ENCODE measurements around the gene PGM2L1.
"Not testable (repeated sequence)": the region's sequence is repeated elsewhere in the genome, so short reads cannot be mapped to it uniquely, and the experiment has no call there.

PGM2L1 gene

DNA sequence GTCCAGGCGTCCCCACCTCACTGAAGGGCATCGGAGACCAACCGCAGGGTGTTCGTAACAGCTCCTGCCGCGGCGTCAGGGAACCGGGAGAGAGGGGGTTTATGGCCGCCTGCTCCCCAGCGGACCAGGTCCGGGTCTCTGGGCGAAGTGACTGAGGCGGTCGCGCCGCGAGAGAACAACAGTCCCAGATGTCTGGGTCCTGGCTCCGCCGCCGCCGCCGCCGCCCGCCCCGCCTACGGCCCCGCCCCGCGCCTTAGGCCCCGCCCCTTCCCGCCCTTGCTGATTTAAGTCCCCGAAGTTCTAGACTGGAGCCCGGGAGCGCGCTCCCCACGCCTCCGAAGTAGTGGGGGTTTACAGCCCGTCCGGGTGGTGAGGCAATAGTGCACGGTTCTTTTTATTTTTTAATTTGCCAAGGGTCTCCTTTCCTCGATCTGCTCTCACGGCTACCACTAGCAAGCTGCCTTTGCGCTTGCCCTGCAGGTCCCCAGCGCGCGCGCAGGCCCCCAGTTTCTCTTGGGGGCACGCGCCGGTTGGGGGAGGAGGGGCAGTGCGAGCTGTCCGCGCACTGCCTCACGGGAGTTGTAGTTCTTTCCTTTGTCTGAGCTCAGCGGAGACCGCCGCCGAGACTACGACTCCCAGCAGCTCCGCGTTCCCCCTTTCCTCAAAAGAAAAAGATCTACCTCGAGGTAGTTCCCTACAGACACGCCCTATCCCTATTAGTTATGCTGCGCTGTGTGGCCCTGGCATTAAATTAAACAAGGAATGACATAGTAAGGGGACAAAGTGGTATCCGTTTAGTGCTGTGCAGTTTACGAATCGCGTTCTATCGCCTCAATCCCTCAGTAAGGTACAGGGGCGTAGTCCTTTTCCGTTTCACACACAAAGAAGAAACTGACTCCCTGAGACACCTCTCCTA lies at the start of gene PGM2L1:
Gene PGM2L1 (minus strand): TSS at position 190 of the 916 bp plus-strand sequence. CDS start 272 bp downstream, outside the sequence.
- DNase-seq = peak; percentile 99

DNA sequence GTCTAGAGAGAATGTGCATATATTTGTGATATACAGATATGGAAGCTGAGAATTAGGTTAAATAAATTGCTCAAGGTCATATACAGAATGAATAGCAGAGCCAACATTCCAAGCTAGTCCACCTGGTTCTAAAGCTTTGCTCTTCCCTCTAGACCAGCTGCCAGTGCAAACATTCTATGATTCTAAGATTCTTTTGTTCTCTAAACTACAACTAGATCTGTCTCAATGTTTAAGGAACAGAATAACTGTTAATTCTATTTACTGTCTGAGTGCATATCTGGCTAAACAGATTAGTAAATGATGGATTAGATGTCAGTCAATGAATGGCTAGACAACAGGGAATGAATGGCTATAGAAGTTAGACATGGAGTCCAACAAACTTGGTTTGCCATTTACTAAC lies 49.5 kb upstream of the PGM2L1 start:
- no peak for DNase-seq

DNA sequence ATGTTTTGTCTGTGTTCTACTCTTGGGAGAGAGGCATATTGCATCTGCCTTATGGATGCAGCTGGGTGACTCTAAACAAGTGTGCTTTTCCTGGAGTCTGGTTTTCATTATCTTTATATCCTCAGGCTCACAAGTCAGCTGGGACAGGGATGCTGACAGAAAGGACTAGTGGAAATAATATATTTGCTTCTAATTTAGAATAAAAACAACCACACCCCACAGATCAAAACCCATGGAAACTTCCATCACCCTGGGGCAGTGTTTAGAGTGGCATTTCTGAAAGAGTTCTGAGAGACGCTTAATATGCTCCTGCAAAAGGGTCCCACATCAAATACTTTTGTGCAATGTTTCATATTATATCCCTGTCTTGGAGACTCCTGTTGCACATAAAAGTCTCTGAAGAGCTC lies 48.3 kb upstream of the PGM2L1 start:
- peak; percentile 60 for DNase-seq

GRCh38 chr11:74444173-74444826 lies 46.1 kb upstream of the PGM2L1 start:
- no peak for DNase-seq

GRCh38 chr11:74443071-74443864 lies 45.0 kb upstream of the PGM2L1 start:
- no peak for DNase-seq

GRCh38 chr11:74442636-74443035 lies 44.4 kb upstream of the PGM2L1 start:
- no peak for DNase-seq

- no peak for DNase-seq
Measured at GRCh38 chr11:74438681-74439080, 40.4 kb upstream of the PGM2L1 start.

- no peak for DNase-seq
Measured at GRCh38 chr11:74437441-74438042, 39.3 kb upstream of the PGM2L1 start.

DNA sequence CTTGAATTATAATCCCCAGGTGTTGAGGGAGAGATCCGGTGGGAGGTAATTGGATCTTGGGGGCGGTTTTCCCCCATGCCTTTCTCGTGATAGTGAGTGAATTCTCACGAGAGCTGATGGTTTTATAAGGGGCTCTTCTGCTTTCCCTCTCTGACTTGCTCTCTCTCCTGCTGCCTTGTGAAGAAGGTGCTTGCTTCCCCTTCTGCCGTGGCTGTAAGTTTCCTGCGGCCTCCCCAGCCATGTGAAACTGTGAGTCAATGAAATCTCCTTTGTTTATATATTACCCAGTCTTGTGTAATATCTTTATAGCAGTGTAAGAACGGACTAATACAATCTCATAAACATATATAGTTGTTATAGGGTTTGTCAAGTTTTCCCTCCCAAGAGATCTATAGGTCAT lies 36.3 kb upstream of the PGM2L1 start:
- no peak for DNase-seq

DNA sequence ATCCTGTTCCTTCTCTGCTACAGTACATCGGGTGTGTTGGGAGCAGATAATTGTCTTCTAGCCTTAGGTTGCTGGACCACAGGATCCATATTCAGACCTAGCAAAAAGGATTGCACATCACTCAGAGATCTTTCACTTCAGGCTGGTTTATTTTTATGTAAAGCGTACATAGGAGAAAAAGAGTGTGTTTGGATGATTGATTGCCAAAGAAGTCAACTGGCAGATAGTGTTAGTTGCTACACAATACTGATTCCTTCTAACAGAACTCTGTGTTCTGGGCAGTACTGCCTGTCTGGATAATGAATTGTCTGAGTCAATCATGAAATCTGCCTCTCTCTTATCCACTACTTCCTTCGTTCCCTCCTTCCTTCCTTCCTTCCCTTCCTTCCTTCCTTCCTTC lies 31.0 kb upstream of the PGM2L1 start:
- DNase-seq = no peak

- DNase-seq = no peak
Measured at GRCh38 chr11:74427384-74427886, 29.2 kb upstream of the PGM2L1 start.

GRCh38 chr11:74425100-74425499 lies 26.9 kb upstream of the PGM2L1 start:
- DNase-seq = no peak

- DNase-seq = no peak
Measured at GRCh38 chr11:74418509-74418895, 20.3 kb upstream of the PGM2L1 start.

GRCh38 chr11:74417860-74418508 lies 19.8 kb upstream of the PGM2L1 start:
- DNase-seq = no peak

- DNase-seq = peak; percentile 24
Measured at GRCh38 chr11:74417379-74417804, 19.2 kb upstream of the PGM2L1 start.

GRCh38 chr11:74416974-74417373 lies 18.7 kb upstream of the PGM2L1 start:
- DNase-seq = not testable (repeated sequence)

GRCh38 chr11:74412733-74413359 lies 14.6 kb upstream of the PGM2L1 start:
- no peak for DNase-seq

- no peak for DNase-seq
Measured at GRCh38 chr11:74412321-74412720, 14.1 kb upstream of the PGM2L1 start.

DNA sequence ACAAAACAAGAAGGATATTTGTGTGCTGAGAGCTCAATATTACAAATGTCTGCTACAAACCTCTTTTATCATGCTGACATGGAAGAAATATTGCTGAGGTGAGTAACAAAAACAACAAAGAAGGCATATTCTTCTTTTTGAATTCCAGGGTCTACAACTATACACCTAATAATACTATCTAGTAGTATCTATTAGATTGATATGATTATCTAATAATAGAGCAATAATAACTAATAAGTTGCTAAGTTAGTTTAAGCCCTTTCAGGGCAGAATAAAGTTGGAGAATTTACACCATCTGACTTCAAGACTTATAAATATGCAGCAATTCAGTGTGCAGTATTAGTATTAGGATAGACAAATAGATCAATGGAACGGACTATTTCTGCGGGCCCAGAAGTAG lies 11.4 kb upstream of the PGM2L1 start:
- no peak for DNase-seq

DNA sequence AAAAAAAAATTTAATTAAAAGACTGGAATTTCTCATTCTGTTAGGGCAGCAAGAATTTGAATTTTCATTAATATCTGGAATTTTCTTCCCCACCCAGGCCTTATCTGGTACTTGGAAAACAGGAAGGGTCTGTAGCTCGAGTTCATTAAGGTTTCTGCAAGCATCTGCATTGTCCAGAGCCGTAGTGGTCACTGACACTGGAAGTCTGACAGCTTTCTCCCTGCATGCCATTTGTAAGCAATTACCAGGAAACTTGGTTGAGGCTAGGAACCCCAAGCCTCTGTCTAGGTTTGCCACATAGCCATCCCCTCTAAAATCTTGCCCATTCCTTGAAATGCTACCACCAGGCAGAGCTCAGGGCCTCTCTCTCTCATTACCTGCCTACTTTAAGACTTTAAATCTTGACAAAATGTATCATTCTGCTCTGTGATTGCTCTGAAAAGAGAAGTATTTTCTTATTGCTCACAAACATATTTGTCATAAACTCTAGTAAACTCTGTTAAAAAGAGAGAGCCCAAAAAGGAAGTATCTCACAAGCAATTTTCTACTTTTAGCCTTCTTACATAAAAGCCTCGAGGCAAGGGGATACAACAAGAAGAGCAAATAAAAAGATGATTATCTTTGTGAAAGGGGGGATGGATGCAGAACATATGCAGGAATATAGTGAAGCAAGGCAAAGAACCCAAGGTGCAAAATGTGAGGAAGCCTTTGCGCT lies 5.5 kb upstream of the PGM2L1 start:
- no peak for DNase-seq

DNA sequence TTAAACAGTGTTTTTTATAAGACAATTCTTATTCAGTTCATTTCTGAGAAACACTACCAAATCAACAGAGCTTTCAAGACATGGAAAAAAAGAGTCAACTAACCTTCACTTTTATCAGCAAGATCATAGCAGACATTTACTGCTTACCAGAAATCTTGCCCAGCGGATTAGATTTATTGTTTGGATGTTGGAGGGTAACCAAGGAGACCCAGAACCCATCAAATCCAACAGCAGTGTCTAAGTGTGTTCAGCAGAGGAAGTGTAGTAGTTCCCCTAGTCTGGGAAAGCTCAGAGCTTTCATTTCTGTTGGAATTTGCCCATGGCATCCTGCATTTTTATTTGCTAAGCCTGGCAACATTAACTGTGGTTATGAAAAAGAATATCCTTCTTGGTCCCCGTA lies 2.4 kb upstream of the PGM2L1 start:
- DNase-seq = no peak

Measured in eye (tissue), 1 donor.